GM12878 (cell line): ENCODE measurements around the gene STEAP1. TPM values are rescaled to one million over a fixed set of nuclear protein-coding genes. Genes with fewer than 3 reads are reported as not detected.
"Not testable (repeated sequence)": the region's sequence is repeated elsewhere in the genome, so short reads cannot be mapped to it uniquely, and the experiment has no call there.

Source experiments
- ATAC-seq: fragments of 200-7000 bp; cut with Tn5 transposase; 3 replicates; pipeline ENCODE4 v1.9.1; 2020; ENCODE audit warnings: mild to moderate bottlenecking, moderate library complexity
- BruUV-seq: library from RNA; stranded (reverse); fragments of 400-500 nt; replicated peaks from 2 replicates; lab custom pipeline; 2021; lab: Mats Ljungman, UMichigan
- CTCF ChIA-PET: fragments of 300-600 bp; sonication (Branson Sonifier 250); formaldehyde crosslinking; extraction: SDS; loops from one replicate; lab custom pipeline; 2021; ENCODE audit warnings: inconsistent platforms; lab: Yijun Ruan, JAX
- POLR2A ChIA-PET: fragments of 350-600 bp; formaldehyde crosslinking; extraction: SDS; loops from one replicate; lab custom pipeline; 2021; ENCODE audit warnings: inconsistent platforms; lab: Charles Lee
- RAD21 ChIA-PET: fragments of 300-600 bp; sonication (Branson Sonifier 250); formaldehyde crosslinking; loops from one replicate; lab custom pipeline; 2023; ENCODE audit warnings: antibody characterized with exemption; ENCODE audit not compliant: unreplicated experiment; lab: Charles Lee
- SMC1A ChIA-PET: fragments of 300-600 bp; sonication (Branson Sonifier 250); formaldehyde crosslinking; loops from one replicate; lab custom pipeline; 2023; ENCODE audit not compliant: unreplicated experiment, uncharacterized antibody; lab: Charles Lee
- DNase-seq: peaks from one replicate; pipeline ENCODE4 v3.0.0-alpha.2; 2011; ENCODE audit warnings: low read depth, low spot score
- FAIRE-seq: peaks from 3 replicates; lab custom pipeline; 2011; peaks lifted over from hg19 to GRCh38; lab: Jason Lieb, UNC
- H2AFZ ChIP-seq: 2 replicates; pipeline ENCODE4 v1.6.0; 2011; ENCODE audit warnings: low read depth, low read length, control low read depth; ENCODE audit not compliant: control insufficient read depth
- H3K27ac ChIP-seq: 2 replicates; pipeline ENCODE4 v1.5.1; 2011; ENCODE audit warnings: control low read depth; ENCODE audit not compliant: control insufficient read depth, insufficient read depth
- H3K27me3 ChIP-seq, 2 experiments: replicated peaks in 1 of 2; 2 replicates each; pipeline versions ENCODE4 v1.6.0 to v1.6.1; 2011; ENCODE audit warnings: low read length in 1 of 2; ENCODE audit not compliant: control insufficient read depth in 2 of 2, insufficient read depth in 2 of 2
- H3K36me3 ChIP-seq, 2 experiments: 2 replicates each; pipeline ENCODE4 v1.5.1; 2011; ENCODE audit warnings: low read length in 1 of 2; ENCODE audit not compliant: control insufficient read depth in 2 of 2, insufficient read depth in 2 of 2
- H3K4me1 ChIP-seq: 2 replicates; pipeline ENCODE4 v1.6.1; 2011; ENCODE audit warnings: mild to moderate bottlenecking, low read length, moderate library complexity, mixed read lengths; ENCODE audit not compliant: control insufficient read depth, insufficient read depth
- H3K4me2 ChIP-seq: 2 replicates; pipeline ENCODE4 v1.6.0; 2011; ENCODE audit warnings: control low read depth; ENCODE audit not compliant: control insufficient read depth, insufficient read depth
- H3K4me3 ChIP-seq: fragments of 200-600 bp; sonication (generic); 2 replicates; pipeline ENCODE4 v1.5.1; 2016
- H3K79me2 ChIP-seq: 2 replicates; pipeline ENCODE4 v1.6.0; 2011; ENCODE audit warnings: low read length; ENCODE audit not compliant: control insufficient read depth, insufficient read depth
- H3K9ac ChIP-seq: 2 replicates; pipeline ENCODE4 v1.8.0; 2011; ENCODE audit warnings: low read length, control low read depth, mixed read lengths; ENCODE audit not compliant: control insufficient read depth, insufficient read depth
- H3K9me3 ChIP-seq: replicated peaks from 3 replicates; pipeline ENCODE4 v1.5.1; 2011; ENCODE audit warnings: mild to moderate bottlenecking, low read length; ENCODE audit not compliant: control insufficient read depth, insufficient read depth
- H4K20me1 ChIP-seq: 2 replicates; pipeline ENCODE4 v1.6.0; 2011; ENCODE audit not compliant: control insufficient read depth, insufficient read depth
- ASH2L ChIP-seq: fragments of 300-600, 200-600 bp; sonication (generic); IDR thresholded peaks from 2 replicates; pipeline ENCODE4 v1.6.1; 2017; ENCODE audit warnings: low read depth, mild to moderate bottlenecking, borderline replicate concordance
- CHD4 ChIP-seq: fragments of 200-600 bp; sonication (generic); IDR thresholded peaks from 2 replicates; pipeline ENCODE4 v1.6.1; 2016; ENCODE audit warnings: mild to moderate bottlenecking
- EGR1 ChIP-seq, 2 experiments: IDR thresholded peaks; 1 replicate in 1 of 2; 2 replicates in 1 of 2; pipeline ENCODE4 v1.6.1; 2011 to 2012; ENCODE audit warnings: low read depth in 2 of 2, low read length in 2 of 2, borderline replicate concordance in 1 of 2, mild to moderate bottlenecking in 1 of 2, moderate library complexity in 1 of 2
- KLF5 ChIP-seq: fragments of 450-650 bp; IDR thresholded peaks from 2 replicates; pipeline ENCODE4 v1.6.1; 2014; ENCODE audit warnings: mild to moderate bottlenecking; ENCODE audit not compliant: partially characterized antibody
- MTA3 ChIP-seq: IDR thresholded peaks from 2 replicates; pipeline ENCODE4 v1.6.1; 2012; ENCODE audit warnings: low read length, inconsistent platforms, borderline replicate concordance
- NFXL1 ChIP-seq: fragments of 450-650 bp; IDR thresholded peaks from 2 replicates; pipeline ENCODE4 v1.6.1; 2017; ENCODE audit warnings: antibody characterized with exemption, mild to moderate bottlenecking, borderline replicate concordance
- NKRF ChIP-seq: fragments of 450-650 bp; conservative IDR thresholded peaks from 2 replicates; pipeline ENCODE4 v1.6.1; 2017; ENCODE audit warnings: mild to moderate bottlenecking, moderate library complexity
- POLR2AphosphoS2 ChIP-seq: IDR thresholded peaks from 2 replicates; pipeline ENCODE4 v1.6.1; 2011; ENCODE audit warnings: low read depth, mild to moderate bottlenecking, low read length, improper control_type of control experiment, moderate library complexity
- RAD51 ChIP-seq: fragments of 450-650 bp; IDR thresholded peaks from 2 replicates; pipeline ENCODE4 v1.6.1; 2016; ENCODE audit warnings: moderate library complexity, mild to moderate bottlenecking, inconsistent platforms
- SRF ChIP-seq, 2 experiments: IDR thresholded peaks; 2 replicates each; pipeline ENCODE4 v1.6.1; 2011; ENCODE audit warnings: low read depth in 2 of 2, low read length in 2 of 2, mild to moderate bottlenecking in 1 of 2, moderate library complexity in 1 of 2
- WRNIP1 ChIP-seq: IDR thresholded peaks from 2 replicates; pipeline ENCODE4 v1.6.1; 2011; ENCODE audit warnings: low read depth, low read length, improper control_type of control experiment, borderline replicate concordance
- WGBS: methylation state at CpG from one replicate; pipeline ENCODE4 v1.1.6; 2016; ENCODE audit warnings: low lambda C conversion rate; ENCODE audit not compliant: insufficient replicate concordance, insufficient coverage; ENCODE audit errors: missing lambda C conversion rate; 5-methylcytosine and 5-hydroxymethylcytosine counted together
- in situ Hi-C: fragments of 300-500 bp; cut with MboI; formaldehyde crosslinking; loops from 9 replicates; pipeline ENCODE4 v1.14.3; 2018; ENCODE audit warnings: mixed read lengths
- intact Hi-C: fragments of 100-400 bp; cut with micrococcal nuclease; formaldehyde crosslinking; loops from one replicate; pipeline ENCODE4 v1.14.2; 2022; ENCODE audit not compliant: unreplicated experiment
- polyA plus RNA-seq, 11 experiments: library from polyadenylated mRNA; depleted of rRNA in 4 of 11; unstranded in 6 of 11; stranded (reverse) in 5 of 11; fragments of >200 nt; fragmentation: Nextera tagmentation in 4 of 11; fragmentation: Illumina TruSeq in 1 of 11; extraction: Ambion mirVana in 4 of 11; extraction: Trizol in 1 of 11; gene quantifications; 1 replicate in 1 of 11; 2 replicates in 10 of 11; pipeline versions ENCODE4 v1.2.1 to v1.2.3, GENCODE V29; 2011 to 2016; ENCODE audit warnings: inconsistent platforms in 2 of 11, missing spikeins in 2 of 11, low read depth in 1 of 11
- total RNA-seq, 4 experiments: library from RNA; depleted of rRNA in 3 of 4; stranded (reverse); fragments of >200 nt in 3 of 4; fragmentation: Illumina TruSeq in 1 of 4; extraction: Trizol in 1 of 4; gene quantifications; 2 replicates each; pipeline versions ENCODE4 v1.2.1 to v1.2.3, GENCODE V29; 2013 to 2021

STEAP1 gene
- total and polyA plus RNA-seq, 10 of the 15 experiments (the other 5 are each of a cell fraction or from before 2014, with no cell fraction given): 2.1 to 44.6 (median 4.6) TPM

- Histone ChIP-seq H3K36me3 (no peaks in the 10 kb centered on the region), H3K4me1 (no peaks in the 10 kb centered on the region), H3K9ac (no peak overlapping the region), H3K4me2 (no peak overlapping the region), H3K27ac (no peak overlapping the region), H3K79me2 (no peaks in the 10 kb centered on the region), H4K20me1 (no peaks in the 10 kb centered on the region), H3K27me3 (no peaks in the 10 kb centered on the region), H3K9me3 (no peaks in the 10 kb centered on the region), H3K4me3 (no peak overlapping the region), H2AFZ (no peak overlapping the region)
- ChIA-PET CTCF (interaction anchor here (1.2 to 4.7 kb wide), 14 partner anchors 10 to 273 kb away, joined by 3 to 53 read pairs (median 13); partner anchors contain the start of gene STEAP2), SMC1A (interaction anchor here (1.1 to 3.5 kb wide), 13 partner anchors 18 to 272 kb away, joined by 3 to 39 read pairs (median 5); partner anchors contain the start of gene STEAP2), RAD21 (interaction anchor here (0.8 to 3.9 kb wide), 13 partner anchors 18 to 274 kb away, joined by 3 to 41 read pairs (median 9); partner anchors contain the start of gene STEAP2), POLR2A (interaction anchor here (1.2 to 1.3 kb wide), 2 partner anchors 56 to 89 kb away, joined by 4 to 5 read pairs; partner anchors contain the start of gene STEAP2)
- no peak for DNase-seq
- BruUV-seq: no TSS peak
- WGBS: 53% methylated on average over 4 of the region's 4 CpGs
- in situ Hi-C loops (no loop called here), intact Hi-C loops (loop anchor here (1.0 kb wide), 1 partner anchor 56 kb away; the partner anchor contains the start of gene STEAP2)
- no peak for FAIRE-seq
- ATAC-seq: no peak
- TF ChIP-seq EGR1 (IDR thresholded peaks at IDR 0.05; ENCODE audit: borderline replicate concordance in 1 of 2, low read depth in 2 of 2, low read length in 2 of 2) (no peak), MTA3 (no peak), RAD51 (no peak), WRNIP1 (no peak), KLF5 (no peak), SRF (IDR thresholded peaks at IDR 0.05; ENCODE audit: low read depth in 2 of 2, low read length in 2 of 2) (no peak), CHD4 (no peak), POLR2AphosphoS2 (no peak), ASH2L (no peak), NKRF (no peak), NFXL1 (no peak)
Observed at GRCh38 chr7:90155206-90155605, 937 bp downstream of the STEAP1 start.

- H3K9me3 ChIP-seq, ATAC-seq, BruUV-seq, POLR2A ChIA-PET, FAIRE-seq, H3K27ac ChIP-seq, CTCF ChIA-PET, H2AFZ ChIP-seq, DNase-seq, H3K79me2 ChIP-seq, in situ Hi-C loops, H3K27me3 ChIP-seq, H3K4me3 ChIP-seq, H3K36me3 ChIP-seq, H3K9ac ChIP-seq, H3K4me1 ChIP-seq, RAD21 ChIA-PET, H4K20me1 ChIP-seq, SMC1A ChIA-PET, H3K4me2 ChIP-seq: not testable (repeated sequence)
- 47% methylated on average over 2 of the region's 2 CpGs for WGBS
- intact Hi-C loops: loop anchor here (2.0 kb wide), 1 partner anchor 15 kb away; no protein-coding TSS in a partner anchor
Observed at GRCh38 chr7:90157331-90157730, 3.1 kb downstream of the STEAP1 start.
